Fibroblast of upper back skin (primary cell): ENCODE data around the gene MBD2.

Experiments
- DNase-seq: peaks from one replicate; pipeline ENCODE4 v3.0.0-alpha.2; 2013

MBD2 gene

DNA sequence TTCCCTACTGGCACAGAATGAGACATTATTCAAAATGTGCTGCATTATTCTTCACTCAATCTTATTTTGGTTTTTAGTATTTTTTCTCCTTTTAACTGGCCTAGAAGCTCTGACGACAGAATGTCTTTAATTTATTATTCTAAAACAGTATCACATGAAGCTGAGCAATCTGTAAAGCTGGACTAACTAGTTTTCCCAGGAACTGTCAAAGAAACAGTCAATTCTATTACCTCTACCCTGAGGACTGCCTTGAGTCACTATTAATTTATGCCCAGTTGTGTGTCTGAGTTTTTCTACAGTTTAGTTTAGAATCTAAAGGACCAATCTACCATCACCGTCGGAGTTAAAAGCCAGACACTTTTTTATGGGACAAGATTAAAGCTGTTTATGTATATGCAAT lies 31.6 kb downstream of the MBD2 start:
- no peak for DNase-seq

- DNase-seq: no peak
Measured at GRCh38 chr18:54192415-54192814, 32.1 kb downstream of the MBD2 start.

GRCh38 chr18:54191352-54191751 lies 33.1 kb downstream of the MBD2 start:
- no peak for DNase-seq

DNA sequence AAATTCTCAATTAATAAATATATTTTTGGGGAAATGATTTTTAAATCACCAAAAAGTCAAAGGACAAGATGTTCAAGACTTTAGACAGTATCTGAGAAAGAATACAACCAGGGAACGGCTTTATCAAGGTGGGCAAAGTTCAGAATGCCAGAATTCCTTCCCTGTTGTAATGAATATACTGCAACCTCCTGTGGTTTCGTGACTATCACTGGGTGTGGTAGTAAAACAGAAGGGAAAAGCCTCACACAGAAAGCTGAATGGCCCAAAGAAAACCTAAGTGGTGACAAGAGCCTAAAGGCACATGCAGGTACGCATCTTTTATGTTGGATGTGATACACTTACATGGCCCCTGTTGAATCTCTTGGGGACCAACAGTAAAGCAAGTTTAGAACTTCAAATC lies 37.1 kb downstream of the MBD2 start:
- DNase-seq: no peak

DNA sequence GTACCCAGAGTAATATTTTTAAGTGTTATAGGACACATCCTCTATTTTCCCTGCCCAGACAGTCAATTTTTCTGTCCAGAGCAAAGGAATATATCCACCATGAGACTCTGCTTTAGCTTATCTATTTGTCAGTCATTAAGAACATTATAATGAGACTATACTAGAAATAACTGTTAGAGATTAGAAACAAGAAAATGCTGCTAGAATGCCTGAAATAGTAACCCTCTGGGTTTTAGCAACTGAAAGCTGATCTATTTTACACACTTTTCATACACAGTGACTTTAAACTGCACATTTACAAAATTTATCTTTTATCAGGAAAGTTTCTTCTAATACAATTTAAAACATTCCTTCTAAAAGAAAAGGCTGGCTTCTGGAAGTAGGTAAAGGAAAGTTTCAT lies 39.6 kb downstream of the MBD2 start:
- no peak for DNase-seq

DNA sequence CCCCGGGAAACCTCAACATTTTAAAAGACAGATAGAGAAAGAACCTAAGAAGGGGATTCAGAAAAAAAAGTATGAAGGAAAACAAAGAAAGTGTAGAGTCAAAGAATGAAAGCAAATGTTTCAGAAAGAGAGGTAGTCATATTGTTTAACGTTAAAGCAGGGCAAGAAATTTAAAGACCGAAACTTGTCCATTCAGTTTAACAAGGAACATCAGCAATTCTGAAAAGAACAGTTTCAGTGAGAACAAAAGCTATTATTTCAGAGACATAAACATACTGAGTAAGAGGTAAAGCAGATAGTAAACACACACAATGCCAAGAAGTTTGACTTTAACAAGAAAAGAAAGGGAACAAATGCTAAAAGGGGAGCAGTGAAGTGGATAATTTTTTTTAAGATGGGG lies 41.1 kb downstream of the MBD2 start:
- DNase-seq: no peak

GRCh38 chr18:54181856-54182602 lies 42.4 kb downstream of the MBD2 start:
- no peak for DNase-seq

GRCh38 chr18:54173980-54174630 lies 50.4 kb downstream of the MBD2 start:
- DNase-seq: no peak

DNA sequence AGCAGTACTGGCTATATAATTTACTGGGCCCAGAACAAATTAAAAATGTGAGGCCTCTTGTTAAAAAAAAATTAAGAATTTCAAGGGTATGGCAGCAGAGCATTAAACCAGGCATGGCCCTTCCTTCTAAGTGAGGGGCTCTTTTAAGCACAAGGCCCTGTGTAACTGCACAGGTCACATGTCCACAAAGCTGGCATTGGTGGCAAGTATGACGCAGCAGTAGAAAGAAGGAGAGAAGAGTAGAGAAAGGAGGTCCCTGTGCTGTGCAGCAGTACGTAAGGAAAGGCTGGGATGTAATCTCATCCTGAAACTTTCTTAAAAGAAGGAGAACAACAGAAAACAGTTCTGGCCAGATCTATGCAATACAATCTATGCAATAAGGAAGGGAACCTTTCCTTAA lies 51.2 kb downstream of the MBD2 start:
- no peak for DNase-seq

GRCh38 chr18:54169431-54170403 lies 54.8 kb downstream of the MBD2 start:
- DNase-seq: peak; percentile 91

- DNase-seq: no peak
Measured at GRCh38 chr18:54165450-54165849, 59.0 kb downstream of the MBD2 start.

DNA sequence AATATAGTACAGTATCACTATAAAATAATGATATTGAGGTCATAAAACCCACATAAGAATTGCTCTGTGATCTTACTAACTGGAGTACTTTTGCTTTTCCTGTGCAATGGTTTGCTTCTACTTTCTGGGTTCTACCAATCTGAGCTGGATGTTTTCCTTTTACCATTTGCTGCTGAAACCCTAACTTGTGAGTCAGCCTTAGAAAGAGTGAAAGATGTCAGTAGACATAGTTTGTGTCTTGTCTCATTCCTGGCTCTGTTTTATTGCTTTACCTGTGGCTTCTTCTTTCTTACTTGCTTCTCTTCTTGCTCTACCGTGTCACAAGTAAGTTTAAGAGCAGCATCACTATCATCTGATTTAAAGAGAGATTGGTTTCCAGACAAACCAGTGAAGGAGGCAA lies 61.0 kb downstream of the MBD2 start:
- peak; percentile 59 for DNase-seq

- DNase-seq: peak; percentile 90
Measured at GRCh38 chr18:54162431-54162830, 62.0 kb downstream of the MBD2 start.

DNA sequence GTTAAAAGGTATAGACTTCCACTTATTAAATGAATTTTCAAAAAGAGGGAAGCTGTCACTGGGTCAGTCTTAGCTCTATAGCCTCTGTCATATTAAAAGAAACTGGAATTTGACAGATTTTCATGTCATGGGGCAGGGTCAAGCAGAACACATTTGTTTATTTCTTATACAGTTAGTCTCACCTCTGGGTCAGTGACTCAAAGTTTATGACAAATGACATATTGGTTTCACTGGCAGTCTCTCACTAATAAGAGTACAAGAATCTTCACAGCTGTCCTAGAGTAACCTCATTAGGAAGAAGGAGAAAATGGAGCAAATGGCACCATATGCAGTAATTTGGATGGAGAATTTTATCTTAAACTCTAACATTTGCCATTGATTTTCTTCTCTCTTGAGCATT lies 63.2 kb downstream of the MBD2 start:
- peak; percentile 15 for DNase-seq

GRCh38 chr18:54159906-54160305 lies 64.6 kb downstream of the MBD2 start:
- DNase-seq: peak; percentile 51

GRCh38 chr18:54157646-54158385 lies 66.7 kb downstream of the MBD2 start:
- peak; percentile 58 for DNase-seq

DNA sequence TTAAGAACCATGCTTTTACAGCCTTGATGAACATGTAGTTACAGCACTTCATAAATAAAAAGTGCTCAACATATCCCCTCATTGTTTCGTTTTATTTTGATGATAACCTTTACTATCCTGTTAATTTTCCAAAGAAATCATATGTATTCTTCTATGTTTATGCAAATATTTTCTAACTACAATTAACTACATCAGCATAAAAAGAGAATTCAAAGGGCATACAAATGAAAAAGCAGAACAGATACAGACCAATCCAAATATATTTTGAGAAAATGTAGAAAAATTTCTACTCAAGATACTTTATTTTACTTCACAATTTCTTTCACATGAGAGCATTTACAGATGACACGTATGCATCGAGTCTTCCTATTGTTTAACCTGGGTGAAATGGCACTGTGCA lies 69.1 kb downstream of the MBD2 start:
- no peak for DNase-seq

DNA sequence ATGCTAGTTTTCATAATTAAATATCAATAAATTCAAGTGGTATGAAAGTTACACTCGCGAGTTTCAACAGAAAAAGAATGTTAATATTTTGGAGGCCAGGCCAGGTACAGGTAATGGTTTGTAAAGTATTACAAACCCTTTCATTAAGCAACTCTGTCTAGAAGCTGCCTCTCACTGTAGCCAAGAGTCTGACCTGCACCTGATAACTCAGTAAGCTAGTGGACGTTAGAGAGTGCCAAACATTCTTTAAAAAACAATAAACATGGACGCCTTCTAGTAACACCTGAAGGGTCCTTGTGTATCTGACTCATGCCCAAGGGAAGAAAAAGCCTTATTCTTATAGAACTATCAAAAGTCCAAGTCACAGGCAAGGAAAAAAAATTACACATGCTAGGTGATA lies 70.2 kb downstream of the MBD2 start:
- no peak for DNase-seq

GRCh38 chr18:54151376-54151775 lies 73.1 kb downstream of the MBD2 start:
- no peak for DNase-seq

DNA sequence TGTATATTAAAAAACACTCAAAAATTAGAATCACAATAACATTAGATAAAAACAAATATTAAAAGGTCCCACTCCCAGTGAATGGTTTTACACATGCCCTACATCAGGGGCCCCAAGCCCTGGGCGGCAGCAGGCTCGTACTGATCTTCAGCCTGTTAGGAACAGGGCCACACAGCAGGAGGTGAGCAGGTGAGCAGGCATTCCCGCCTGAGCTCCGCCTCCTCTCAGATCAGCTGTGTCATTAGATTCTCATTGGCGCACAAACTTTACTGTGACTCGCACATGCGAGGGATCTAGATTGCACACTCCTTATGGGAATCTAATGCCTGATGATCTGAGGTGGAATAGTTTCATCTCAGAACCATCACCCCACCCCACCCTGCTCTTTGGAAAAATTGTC lies 74.2 kb downstream of the MBD2 start:
- no peak for DNase-seq

DNA sequence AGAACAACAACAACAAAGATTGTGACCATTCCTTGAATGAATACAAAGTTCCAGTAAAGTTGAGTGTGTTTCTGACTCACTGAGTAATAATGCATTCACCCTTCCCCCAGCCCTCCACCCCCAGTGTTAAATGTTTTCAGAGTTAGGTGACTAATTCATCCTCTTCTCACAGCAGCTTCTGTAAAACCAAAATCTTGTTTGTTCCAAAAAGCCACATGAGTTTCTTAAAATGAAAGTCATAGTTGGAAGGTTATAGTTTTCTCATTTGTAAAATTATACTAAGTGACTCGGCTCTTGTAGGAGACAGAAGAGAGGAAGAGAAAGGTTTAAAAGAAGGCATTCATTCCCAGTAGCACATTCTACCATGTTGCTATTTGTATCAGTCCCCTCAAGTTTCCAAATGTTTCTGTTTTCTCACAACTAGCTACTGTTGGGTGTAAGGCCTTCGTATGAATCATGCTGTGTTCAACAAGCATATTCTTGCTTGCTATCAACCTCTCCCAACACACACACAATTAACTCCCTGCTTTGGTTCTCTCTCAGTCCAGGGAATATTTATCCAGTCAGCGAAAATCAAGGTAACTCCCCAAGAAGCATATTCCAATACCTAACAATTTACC lies 75.3 kb downstream of the MBD2 start:
- peak; percentile 94 for DNase-seq

GRCh38 chr18:54148678-54149077 lies 75.8 kb downstream of the MBD2 start:
- DNase-seq: no peak
